ENCODE measurements around the gene SPACA7. TPM values are rescaled to one million over a fixed set of nuclear protein-coding genes. Genes with fewer than 3 reads are reported as not detected.

The SPACA7 gene
- not detected for total RNA-seq

GRCh38 chr13:112376050-112376681, at the start of gene SPACA7:
TSS of gene SPACA7 (plus strand) at chr13:112376355. CDS start at chr13:112376386, 31 bp downstream.
- H3K27me3 ChIP-seq: no peaks in the 10 kb centered on the region

GRCh38 chr13:112326821-112327370, 49.3 kb upstream of the SPACA7 start:
- Histone ChIP-seq H3K4me1 (peaks cover 0 to 5% (median 0%) of the 10 kb centered on the region in 4 donors), H3K9me3 (peaks cover 0 to 12% (median 0%) of the 10 kb centered on the region in 4 donors), H3K36me3 (no peaks in the 10 kb centered on the region), H3K4me3 (no peak overlapping the region), H3K27me3 (peaks cover 0 to 16% of the 10 kb centered on the region in 2 donors), H3K27ac (no peak overlapping the region)
- TF ChIP-seq POLR2A (IDR thresholded peaks at IDR 0.05) (no peak), CTCF (IDR thresholded peaks at IDR 0.05) (no peak), EP300 (IDR thresholded peaks at IDR 0.05) (no peak)
- DNase-seq (ENCODE audit: low spot score in 2 of 2): no peak
- 77 to 82% methylated on average over 15 to 16 of the region's 17 CpGs for WGBS, 2 donors

More at GRCh38 chr13:112376050-112376681, at the start of gene SPACA7:
- Histone ChIP-seq H3K36me3 (no peaks in the 10 kb centered on the region), H3K9me3 (peaks cover 0 to 23% (median 0%) of the 10 kb centered on the region in 4 donors), H3K4me1 (no peaks in the 10 kb centered on the region), H3K27ac (no peak within 1 kb of the TSS), H3K4me3 (no peak within 1 kb of the TSS)
- WGBS, 2 donors: 73 to 80% methylated on average over 7 to 8 of the region's 8 CpGs
- TF ChIP-seq CTCF (IDR thresholded peaks at IDR 0.05) (no peak), POLR2A (IDR thresholded peaks at IDR 0.05) (no peak), EP300 (IDR thresholded peaks at IDR 0.05) (no peak)
- DNase-seq (ENCODE audit: low spot score in 2 of 2): no peak

- Histone ChIP-seq H3K27ac (no peak overlapping the region), H3K9me3 (peaks cover 0 to 15% (median 0%) of the 10 kb centered on the region in 4 donors), H3K36me3 (no peaks in the 10 kb centered on the region), H3K4me1 (peaks cover 0 to 5% (median 0%) of the 10 kb centered on the region in 4 donors), H3K27me3 (peaks cover 0 to 29% of the 10 kb centered on the region in 2 donors), H3K4me3 (no peak overlapping the region)
- 73 to 84% methylated on average over 7 of the region's 7 CpGs for WGBS, 2 donors
- TF ChIP-seq CTCF (IDR thresholded peaks at IDR 0.05) (no peak), POLR2A (IDR thresholded peaks at IDR 0.05) (no peak), EP300 (IDR thresholded peaks at IDR 0.05) (no peak)
- no peak for DNase-seq (ENCODE audit: low spot score in 2 of 2)
Measured at GRCh38 chr13:112328936-112329335, 47.2 kb upstream of the SPACA7 start.

GRCh38 chr13:112329376-112329775, 46.8 kb upstream of the SPACA7 start:
- Histone ChIP-seq H3K36me3 (no peaks in the 10 kb centered on the region), H3K27me3 (peaks cover 0 to 29% of the 10 kb centered on the region in 2 donors), H3K4me1 (peaks cover 0 to 5% (median 0%) of the 10 kb centered on the region in 4 donors), H3K4me3 (no peak overlapping the region), H3K27ac (no peak overlapping the region), H3K9me3 (peaks cover 0 to 15% (median 0%) of the 10 kb centered on the region in 4 donors)
- WGBS, 2 donors: 64 to 71% methylated on average over 6 of the region's 6 CpGs
- TF ChIP-seq EP300 (IDR thresholded peaks at IDR 0.05) (no peak), POLR2A (IDR thresholded peaks at IDR 0.05) (no peak), CTCF (IDR thresholded peaks at IDR 0.05) (no peak)
- DNase-seq (ENCODE audit: low spot score in 2 of 2): no peak

GRCh38 chr13:112330066-112330465, 46.1 kb upstream of the SPACA7 start:
- Histone ChIP-seq H3K4me3 (no peak overlapping the region), H3K27ac (no peak overlapping the region), H3K36me3 (no peaks in the 10 kb centered on the region), H3K9me3 (peaks cover 0 to 15% (median 0%) of the 10 kb centered on the region in 4 donors), H3K27me3 (peaks cover 0 to 29% of the 10 kb centered on the region in 2 donors), H3K4me1 (peaks cover 0 to 5% (median 0%) of the 10 kb centered on the region in 4 donors)
- TF ChIP-seq EP300 (IDR thresholded peaks at IDR 0.05) (no peak), CTCF (IDR thresholded peaks at IDR 0.05) (no peak), POLR2A (IDR thresholded peaks at IDR 0.05) (no peak)
- no peak for DNase-seq (ENCODE audit: low spot score in 2 of 2)
- 72 to 74% methylated on average over 16 to 19 of the region's 19 CpGs for WGBS, 2 donors
